ENCODE results near the gene SLC30A7. TPM values are rescaled to one million over a fixed set of nuclear protein-coding genes. Genes with fewer than 3 reads are reported as not detected.
A peak's percentile ranks its signal among the peaks of the same experiment; 100 is the strongest.

SLC30A7 gene
- total RNA-seq, 1 donor from 2014 or later: 22.2 TPM

DNA sequence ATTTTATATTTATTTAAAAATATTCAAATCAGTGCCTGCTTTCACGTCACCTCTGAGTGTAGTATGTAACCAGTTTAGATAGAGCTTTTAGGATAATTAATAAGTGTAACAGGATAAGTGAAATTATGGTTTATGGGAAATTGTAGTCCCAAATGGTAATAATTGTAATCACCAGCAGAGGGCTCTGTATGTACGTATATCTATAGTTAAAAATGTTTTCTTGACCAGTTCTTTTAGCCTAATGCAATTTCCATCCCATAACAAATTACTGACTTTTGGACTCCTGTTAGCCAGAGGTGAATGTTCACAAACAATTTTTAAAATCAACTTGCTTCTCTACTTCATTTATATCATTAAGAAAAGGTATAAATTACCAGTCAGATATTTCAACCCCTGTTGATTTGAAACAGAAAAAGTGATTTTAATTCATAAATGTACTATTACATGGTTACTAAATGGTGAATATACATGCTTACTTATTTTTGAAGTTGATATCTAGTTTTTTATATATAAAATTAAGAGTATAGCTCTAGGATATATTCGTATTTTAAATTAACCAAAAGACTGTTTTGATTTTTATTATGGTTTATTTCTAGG lies 25.3 kb downstream of the SLC30A7 start:
- peaks cover 6% of the 10 kb centered on the region for H3F3A ChIP-seq (ENCODE audit: low read depth)
- no peaks in the 10 kb centered on the region for H3K9me3 ChIP-seq (ENCODE audit: low read depth)
- no peak overlapping the region for H3K4me3 ChIP-seq
- H3K4me1 ChIP-seq: no peaks in the 10 kb centered on the region
- H3K27ac Mint-ChIP-seq: no peak overlapping the region
- peak; percentile 69 for DNase-seq (ENCODE audit: low spot score)
- no peak overlapping the region for H2AFZ ChIP-seq (replicated peaks)
- H3K27ac ChIP-seq: no peak overlapping the region
- peaks cover 29% of the 10 kb centered on the region for H3K36me3 Mint-ChIP-seq
- H3K4me1 Mint-ChIP-seq: no peaks in the 10 kb centered on the region
- H4K20me1 ChIP-seq (ENCODE audit: low read depth): no peaks in the 10 kb centered on the region
- TF ChIP-seq EZH2 (IDR thresholded peaks at IDR 0.05): no peak
- TF ChIP-seq, protein P1, sequence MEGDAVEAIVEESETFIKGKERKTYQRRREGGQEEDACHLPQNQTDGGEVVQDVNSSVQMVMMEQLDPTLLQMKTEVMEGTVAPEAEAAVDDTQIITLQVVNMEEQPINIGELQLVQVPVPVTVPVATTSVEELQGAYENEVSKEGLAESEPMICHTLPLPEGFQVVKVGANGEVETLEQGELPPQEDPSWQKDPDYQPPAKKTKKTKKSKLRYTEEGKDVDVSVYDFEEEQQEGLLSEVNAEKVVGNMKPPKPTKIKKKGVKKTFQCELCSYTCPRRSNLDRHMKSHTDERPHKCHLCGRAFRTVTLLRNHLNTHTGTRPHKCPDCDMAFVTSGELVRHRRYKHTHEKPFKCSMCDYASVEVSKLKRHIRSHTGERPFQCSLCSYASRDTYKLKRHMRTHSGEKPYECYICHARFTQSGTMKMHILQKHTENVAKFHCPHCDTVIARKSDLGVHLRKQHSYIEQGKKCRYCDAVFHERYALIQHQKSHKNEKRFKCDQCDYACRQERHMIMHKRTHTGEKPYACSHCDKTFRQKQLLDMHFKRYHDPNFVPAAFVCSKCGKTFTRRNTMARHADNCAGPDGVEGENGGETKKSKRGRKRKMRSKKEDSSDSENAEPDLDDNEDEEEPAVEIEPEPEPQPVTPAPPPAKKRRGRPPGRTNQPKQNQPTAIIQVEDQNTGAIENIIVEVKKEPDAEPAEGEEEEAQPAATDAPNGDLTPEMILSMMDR (IDR thresholded peaks at IDR 0.05): peak; percentile 82
- TF ChIP-seq EZH2phosphoT487 (IDR thresholded peaks at IDR 0.05): no peak
- no peak overlapping the region for H3K9ac ChIP-seq
- peaks cover 12% of the 10 kb centered on the region for H3K36me3 ChIP-seq
- H3K4me2 ChIP-seq: no peak overlapping the region
- no peaks in the 10 kb centered on the region for H3K27me3 ChIP-seq
- no peak overlapping the region for H3K4me3 Mint-ChIP-seq
- H3K9me3 Mint-ChIP-seq: peaks cover 2% of the 10 kb centered on the region
- no peaks in the 10 kb centered on the region for H3K79me2 ChIP-seq (ENCODE audit: low read depth)
- H3K27me3 Mint-ChIP-seq (ENCODE audit: insufficient read depth, low read depth): peaks cover 2% of the 10 kb centered on the region

DNA sequence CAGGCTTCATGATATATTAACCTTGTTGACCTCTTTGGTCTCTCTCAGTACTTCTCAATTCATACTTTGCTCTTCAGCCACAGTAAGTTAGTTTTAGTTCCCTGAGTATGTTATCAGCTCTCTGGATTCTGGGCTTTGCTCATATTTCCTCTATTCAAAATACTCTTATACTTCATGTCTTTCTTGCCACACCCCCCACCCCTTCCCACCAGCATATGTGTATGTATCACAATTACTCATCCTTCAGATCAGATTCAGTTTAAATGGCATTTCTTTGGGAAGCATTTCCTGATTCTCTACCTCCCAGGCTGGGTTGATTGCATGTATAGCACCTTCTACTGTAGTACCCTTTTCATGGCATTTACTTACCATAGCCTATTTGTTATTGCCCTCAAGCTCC lies 28.3 kb downstream of the SLC30A7 start:
- H3K36me3 Mint-ChIP-seq: peaks cover 24% of the 10 kb centered on the region
- H3K4me2 ChIP-seq: no peak overlapping the region
- no peak overlapping the region for H3K4me3 Mint-ChIP-seq
- no peak overlapping the region for H3K4me3 ChIP-seq
- TF ChIP-seq EZH2phosphoT487 (IDR thresholded peaks at IDR 0.05): no peak
- no peak for TF ChIP-seq EZH2 (IDR thresholded peaks at IDR 0.05)
- TF ChIP-seq, protein P1 (IDR thresholded peaks at IDR 0.05): no peak
- H4K20me1 ChIP-seq (ENCODE audit: low read depth): no peaks in the 10 kb centered on the region
- no peaks in the 10 kb centered on the region for H3K4me1 ChIP-seq
- H3K9me3 ChIP-seq (ENCODE audit: low read depth): no peaks in the 10 kb centered on the region
- no peak for DNase-seq (ENCODE audit: low spot score)
- no peak overlapping the region for H2AFZ ChIP-seq (replicated peaks)
- H3K27me3 ChIP-seq: no peaks in the 10 kb centered on the region
- H3K79me2 ChIP-seq (ENCODE audit: low read depth): no peaks in the 10 kb centered on the region
- H3K27ac ChIP-seq: no peak overlapping the region
- H3K9me3 Mint-ChIP-seq: peaks cover 2% of the 10 kb centered on the region
- H3K9ac ChIP-seq: no peak overlapping the region
- peaks cover 6% of the 10 kb centered on the region for H3F3A ChIP-seq (ENCODE audit: low read depth)
- peaks cover 2% of the 10 kb centered on the region for H3K27me3 Mint-ChIP-seq (ENCODE audit: insufficient read depth, low read depth)
- peaks cover 1% of the 10 kb centered on the region for H3K36me3 ChIP-seq
- H3K4me1 Mint-ChIP-seq: no peaks in the 10 kb centered on the region
- no peak overlapping the region for H3K27ac Mint-ChIP-seq

DNA sequence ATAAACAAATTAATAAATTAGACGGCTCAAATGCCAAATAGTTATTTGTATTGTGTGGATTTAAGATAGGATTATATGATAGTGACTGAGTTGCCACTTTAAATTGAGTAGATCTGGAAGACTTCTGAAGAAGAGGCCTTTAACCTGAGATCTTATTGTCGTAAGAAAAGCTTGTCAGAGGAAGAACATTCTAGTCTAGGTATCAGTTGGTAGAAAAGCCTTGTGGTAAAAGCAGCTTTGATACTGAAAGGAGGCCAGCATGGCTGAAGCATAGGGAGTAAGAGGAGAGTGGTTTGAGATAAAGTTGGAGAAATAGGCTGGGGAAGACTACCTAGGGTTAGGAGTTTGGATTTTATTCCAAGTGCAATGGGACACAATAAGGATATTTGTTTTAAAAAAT lies 29.1 kb downstream of the SLC30A7 start:
- H3K36me3 ChIP-seq: peaks cover 7% of the 10 kb centered on the region
- no peaks in the 10 kb centered on the region for H3K9me3 ChIP-seq (ENCODE audit: low read depth)
- peaks cover 5% of the 10 kb centered on the region for H3F3A ChIP-seq (ENCODE audit: low read depth)
- H3K79me2 ChIP-seq (ENCODE audit: low read depth): no peaks in the 10 kb centered on the region
- Mint-ChIP-seq H3K27me3 (ENCODE audit: insufficient read depth, low read depth) (peaks cover 2% of the 10 kb centered on the region), H3K4me1 (no peaks in the 10 kb centered on the region), H3K9me3 (peaks cover 2% of the 10 kb centered on the region), H3K36me3 (peaks cover 24% of the 10 kb centered on the region), H3K27ac (no peak overlapping the region), H3K4me3 (no peak overlapping the region)
- TF ChIP-seq, protein P1 (IDR thresholded peaks at IDR 0.05): no peak
- TF ChIP-seq EZH2phosphoT487 (IDR thresholded peaks at IDR 0.05) (no peak), EZH2 (IDR thresholded peaks at IDR 0.05) (no peak)
- no peak overlapping the region for H3K4me3 ChIP-seq
- H3K4me1 ChIP-seq: no peaks in the 10 kb centered on the region
- H3K4me2 ChIP-seq: no peak overlapping the region
- H3K27me3 ChIP-seq: no peaks in the 10 kb centered on the region
- no peak overlapping the region for H3K9ac ChIP-seq
- no peak for DNase-seq (ENCODE audit: low spot score)
- H3K27ac ChIP-seq: no peak overlapping the region
- H4K20me1 ChIP-seq (ENCODE audit: low read depth): no peaks in the 10 kb centered on the region
- H2AFZ ChIP-seq (replicated peaks): no peak overlapping the region
